H9 (cell line): Measurements from ENCODE around the gene IPO11. TPM values are rescaled to one million over a fixed set of nuclear protein-coding genes. Genes with fewer than 3 reads are reported as not detected.

Source experiments
- DNase-seq: peaks from one replicate; pipeline ENCODE4 v3.0.0-alpha.2; 2017
- H2AFZ ChIP-seq: one replicate; pipeline ENCODE4 v1.6.1; 2013; ENCODE audit warnings: mild to moderate bottlenecking, low read length, control low read depth, moderate library complexity
- H2AK5ac ChIP-seq: 2 replicates; pipeline ENCODE4 v1.6.1; 2013; ENCODE audit warnings: low read length, control low read depth, mixed read lengths; ENCODE audit not compliant: insufficient read length
- H2BK120ac ChIP-seq: one replicate; pipeline ENCODE4 v1.6.1; 2013; ENCODE audit warnings: low read depth, mild to moderate bottlenecking, low read length, control low read depth, inconsistent platforms; ENCODE audit not compliant: poor library complexity, severe bottlenecking
- H2BK12ac ChIP-seq: 2 replicates; pipeline ENCODE4 v1.6.1; 2013; ENCODE audit warnings: low read length, control low read depth, mixed read lengths, low read depth; ENCODE audit not compliant: insufficient read length
- H2BK15ac ChIP-seq: 2 replicates; pipeline ENCODE4 v1.6.1; 2013; ENCODE audit warnings: low read depth, low read length, control low read depth
- H2BK20ac ChIP-seq: one replicate; pipeline ENCODE4 v1.6.1; 2013; ENCODE audit warnings: low read depth, mild to moderate bottlenecking, low read length, control low read depth, inconsistent platforms; ENCODE audit not compliant: poor library complexity, severe bottlenecking
- H2BK5ac ChIP-seq: 2 replicates; pipeline ENCODE4 v1.6.1; 2013; ENCODE audit warnings: low read length, control low read depth, mixed read lengths; ENCODE audit not compliant: insufficient read length
- H3K14ac ChIP-seq: 2 replicates; pipeline ENCODE4 v1.6.1; 2013; ENCODE audit warnings: low read length, control low read depth; ENCODE audit not compliant: insufficient read depth
- H3K18ac ChIP-seq: 2 replicates; pipeline ENCODE4 v1.6.1; 2013; ENCODE audit warnings: low read depth, mild to moderate bottlenecking, mixed read lengths, low read length, control low read depth; ENCODE audit not compliant: insufficient read length
- H3K23ac ChIP-seq: 2 replicates; pipeline ENCODE4 v1.6.1; 2013; ENCODE audit warnings: low read length, control low read depth, mixed read lengths, low read depth; ENCODE audit not compliant: insufficient read length
- H3K23me2 ChIP-seq: 2 replicates; pipeline ENCODE4 v1.6.1; 2013; ENCODE audit warnings: low read depth, mild to moderate bottlenecking, mixed read lengths, low read length, control low read depth; ENCODE audit not compliant: insufficient read length, poor library complexity, severe bottlenecking
- H3K27ac ChIP-seq: 2 replicates; pipeline ENCODE4 v1.5.1; 2013; ENCODE audit warnings: low read length, control low read depth, mixed read lengths, low read depth; ENCODE audit not compliant: insufficient read length
- H3K27me3 ChIP-seq: 2 replicates; pipeline ENCODE4 v1.6.1; 2013; ENCODE audit warnings: low read length, control low read depth, inconsistent platforms; ENCODE audit not compliant: insufficient read depth
- H3K4ac ChIP-seq: 2 replicates; pipeline ENCODE4 v1.6.1; 2013; ENCODE audit warnings: low read depth, mild to moderate bottlenecking, control low read depth, inconsistent platforms, low read length, moderate library complexity
- H3K4me1 ChIP-seq: 2 replicates; pipeline ENCODE4 v1.6.1; 2013; ENCODE audit warnings: low read length, control low read depth, inconsistent platforms; ENCODE audit not compliant: insufficient read depth
- H3K4me2 ChIP-seq: 2 replicates; pipeline ENCODE4 v1.6.1; 2013; ENCODE audit warnings: low read length, control low read depth, mixed read lengths; ENCODE audit not compliant: insufficient read length, insufficient read depth
- H3K56ac ChIP-seq: 2 replicates; pipeline ENCODE4 v1.6.1; 2013; ENCODE audit warnings: low read depth, mild to moderate bottlenecking, mixed read lengths, low read length, control low read depth; ENCODE audit not compliant: insufficient read length
- H3K79me1 ChIP-seq: 2 replicates; pipeline ENCODE4 v1.6.1; 2013; ENCODE audit warnings: low read depth, mild to moderate bottlenecking, moderate library complexity, low read length, control low read depth, inconsistent platforms; ENCODE audit not compliant: insufficient read depth, poor library complexity, severe bottlenecking
- H3K79me2 ChIP-seq: 2 replicates; pipeline ENCODE4 v1.6.1; 2013; ENCODE audit warnings: low read length, control low read depth, inconsistent platforms; ENCODE audit not compliant: insufficient read depth
- H3K9ac ChIP-seq: 2 replicates; pipeline ENCODE4 v1.6.1; 2013; ENCODE audit warnings: low read length, control low read depth, mixed read lengths; ENCODE audit not compliant: insufficient read length; ENCODE audit errors: extremely low read depth
- H3K9me3 ChIP-seq: one replicate; pipeline ENCODE4 v1.6.1; 2013; ENCODE audit warnings: low read depth, low read length, inconsistent platforms; ENCODE audit not compliant: control insufficient read depth
- H3T11ph ChIP-seq: one replicate; pipeline ENCODE4 v1.6.1; 2013; ENCODE audit warnings: mild to moderate bottlenecking, low read length, control low read depth, inconsistent platforms
- H4K20me1 ChIP-seq: one replicate; pipeline ENCODE4 v1.6.1; 2013; ENCODE audit not compliant: control insufficient read depth, insufficient read length, insufficient read depth
- H4K5ac ChIP-seq: 2 replicates; pipeline ENCODE4 v1.6.1; 2013; ENCODE audit warnings: low read depth, mild to moderate bottlenecking, mixed read lengths, low read length, control low read depth; ENCODE audit not compliant: insufficient read length
- H4K8ac ChIP-seq: replicated peaks from 2 replicates; pipeline ENCODE4 v1.6.1; 2013; ENCODE audit warnings: low read length, control low read depth, mixed read lengths, low read depth; ENCODE audit not compliant: insufficient read length
- H4K91ac ChIP-seq: 2 replicates; pipeline ENCODE4 v1.6.1; 2013; ENCODE audit warnings: low read depth, mild to moderate bottlenecking, moderate library complexity, mixed read lengths, low read length, control low read depth; ENCODE audit not compliant: insufficient read length
- H3K27ac Mint-ChIP-seq, 3 experiments: 2 replicates in 2 of 3; 3 replicates in 1 of 3; pipeline ENCODE4 v1.8.0; 2020 to 2021; ENCODE audit warnings: mixed read lengths in 3 of 3, mild to moderate bottlenecking in 1 of 3, moderate library complexity in 1 of 3
- H3K27me3 Mint-ChIP-seq: 2 replicates; pipeline ENCODE4 v1.8.0; 2021; ENCODE audit warnings: low read depth, mild to moderate bottlenecking, moderate library complexity, mixed read lengths
- H3K36me3 Mint-ChIP-seq, 3 experiments: 2 replicates in 2 of 3; 3 replicates in 1 of 3; pipeline ENCODE4 v1.8.0; 2020 to 2021; ENCODE audit warnings: low read depth in 3 of 3, mixed read lengths in 3 of 3; ENCODE audit not compliant: insufficient read depth in 1 of 3
- H3K4me1 Mint-ChIP-seq, 2 experiments: 2 replicates each; pipeline ENCODE4 v1.8.0; 2020; ENCODE audit warnings: mixed read lengths in 2 of 2
- H3K4me3 Mint-ChIP-seq, 2 experiments: 2 replicates in 1 of 2; 3 replicates in 1 of 2; pipeline ENCODE4 v1.8.0; 2020 to 2021; ENCODE audit warnings: mild to moderate bottlenecking in 2 of 2, mixed read lengths in 2 of 2, moderate library complexity in 1 of 2
- H3K9me3 Mint-ChIP-seq, 2 experiments: 2 replicates in 1 of 2; 3 replicates in 1 of 2; pipeline ENCODE4 v1.8.0; 2020; ENCODE audit warnings: mild to moderate bottlenecking in 2 of 2, mixed read lengths in 2 of 2, moderate library complexity in 1 of 2
- CTCF ChIP-seq: fragments of 200-600 bp; sonication (generic); conservative IDR thresholded peaks from 3 replicates; pipeline ENCODE4 v1.8.0; 2021; ENCODE audit warnings: antibody characterized with exemption, mild to moderate bottlenecking
- WGBS: extraction: QIAGEN DNeasy Blood & Tissue Kit; methylation state at CpG from one replicate; pipeline ENCODE4 v1.1.7; 2013; ENCODE audit warnings: missing lambda C conversion rate, low lambda C conversion rate, mixed read lengths; ENCODE audit not compliant: insufficient read length; ENCODE audit errors: extremely low coverage; 5-methylcytosine and 5-hydroxymethylcytosine counted together
- total RNA-seq: library from RNA; stranded (reverse); gene quantifications from 2 replicates; pipeline ENCODE4 v1.2.1, GENCODE V29; 2021

IPO11 gene
- total RNA-seq, 1 experiment from 2014 or later, result 63.0 TPM

GRCh38 chr5:62413711-62414110 is 1.1 kb downstream of the IPO11 start:
- no peak overlapping the region for H2AK5ac ChIP-seq
- H3K23me2 ChIP-seq, result no peaks in the 10 kb centered on the region
- no peak overlapping the region for H4K8ac ChIP-seq
- H3K23ac ChIP-seq, result no peak overlapping the region
- H3K27me3 ChIP-seq, result no peaks in the 10 kb centered on the region
- H2BK5ac ChIP-seq, result no peak overlapping the region
- no peak overlapping the region for H3K27ac ChIP-seq
- no peak overlapping the region for H3K14ac ChIP-seq
- no peak overlapping the region for H2BK120ac ChIP-seq
- H3K27ac Mint-ChIP-seq, result peak overlapping the region in 2 of 3 experiments; percentile 95 to 99; a peak in 2 of 7 replicates
- no peak overlapping the region for H3K18ac ChIP-seq
- H3K27me3 Mint-ChIP-seq, result no peaks in the 10 kb centered on the region; the same call in 1 of the 2 replicates
- no peak overlapping the region for H3K4ac ChIP-seq
- no peaks in the 10 kb centered on the region for H4K20me1 ChIP-seq
- no peak overlapping the region for H3T11ph ChIP-seq
- no peaks in the 10 kb centered on the region for H3K9me3 Mint-ChIP-seq
- DNase-seq, result no peak
- H2AFZ ChIP-seq, result no peak overlapping the region
- H2BK20ac ChIP-seq, result no peak overlapping the region
- H2BK12ac ChIP-seq, result no peak overlapping the region
- H3K4me3 Mint-ChIP-seq, result peak overlapping the region; percentile 93 to 96
- peak overlapping the region; percentile 70 for H3K9ac ChIP-seq
- no peak overlapping the region for H4K91ac ChIP-seq
- no peak overlapping the region for H3K56ac ChIP-seq
- no peak overlapping the region for H2BK15ac ChIP-seq
- no peak for TF ChIP-seq CTCF
- H3K4me1 Mint-ChIP-seq, result peaks cover 9 to 13% of the 10 kb centered on the region in 2 experiments
- H3K36me3 Mint-ChIP-seq, result peaks cover 0 to 2% (median 1%) of the 10 kb centered on the region in 3 experiments; a peak in 2 of 7 replicates
- no peaks in the 10 kb centered on the region for H3K9me3 ChIP-seq
- peaks cover 26% of the 10 kb centered on the region for H3K79me2 ChIP-seq
- WGBS, result no CpG with 5 or more reads among the region's 3 CpGs
- peak overlapping the region; percentile 57 for H3K4me2 ChIP-seq
- no peaks in the 10 kb centered on the region for H3K79me1 ChIP-seq
- no peaks in the 10 kb centered on the region for H3K4me1 ChIP-seq
- no peak overlapping the region for H4K5ac ChIP-seq
